GM12878 (cell line): Measurements from ENCODE around the gene EEF2KMT. TPM values are rescaled to one million over a fixed set of nuclear protein-coding genes. Genes with fewer than 3 reads are reported as not detected.

ENCODE experiments used
- ATF7 ChIP-seq: fragments of 450-650 bp; IDR thresholded peaks from 2 replicates; pipeline ENCODE4 v1.6.1; 2016; ENCODE audit warnings: low read depth, mild to moderate bottlenecking
- EED ChIP-seq: sonication (generic); IDR thresholded peaks from 2 replicates; pipeline ENCODE4 v1.6.1; 2016; ENCODE audit warnings: antibody characterized with exemption, low read depth
- GATAD2B ChIP-seq: fragments of 450-650 bp; conservative IDR thresholded peaks from 2 replicates; pipeline ENCODE4 v1.6.1; 2017; ENCODE audit warnings: low read depth, mild to moderate bottlenecking, moderate library complexity
- IKZF1 ChIP-seq: fragments of 450-650 bp; conservative IDR thresholded peaks from 2 replicates; pipeline ENCODE4 v1.6.1; 2017; ENCODE audit warnings: antibody characterized with exemption, mild to moderate bottlenecking
- JUNB ChIP-seq: IDR thresholded peaks from 2 replicates; pipeline ENCODE4 v1.6.1; 2016; ENCODE audit warnings: antibody characterized with exemption, mild to moderate bottlenecking
- KLF5 ChIP-seq: fragments of 450-650 bp; IDR thresholded peaks from 2 replicates; pipeline ENCODE4 v1.6.1; 2014; ENCODE audit warnings: mild to moderate bottlenecking; ENCODE audit not compliant: partially characterized antibody
- MTA3 ChIP-seq: IDR thresholded peaks from 2 replicates; pipeline ENCODE4 v1.6.1; 2012; ENCODE audit warnings: low read length, inconsistent platforms, borderline replicate concordance
- MYC ChIP-seq: IDR thresholded peaks from 2 replicates; pipeline ENCODE4 v1.6.1; 2011; ENCODE audit warnings: mild to moderate bottlenecking, low read length, moderate library complexity, inconsistent platforms; ENCODE audit not compliant: insufficient read depth, insufficient replicate concordance, insufficient read length, severe bottlenecking
- PAX5 ChIP-seq: IDR thresholded peaks from 2 replicates; pipeline ENCODE4 v1.6.1; 2011; ENCODE audit warnings: low read depth, low read length, borderline replicate concordance
- POLR2A ChIP-seq: IDR thresholded peaks from 2 replicates; pipeline ENCODE4 v1.6.1; 2011; ENCODE audit warnings: low read depth, mild to moderate bottlenecking, low read length
- POLR2AphosphoS2 ChIP-seq: IDR thresholded peaks from 2 replicates; pipeline ENCODE4 v1.6.1; 2011; ENCODE audit warnings: low read depth, mild to moderate bottlenecking, low read length, improper control_type of control experiment, moderate library complexity
- POLR2AphosphoS5 ChIP-seq: IDR thresholded peaks from 2 replicates; pipeline ENCODE4 v1.6.1; 2011; ENCODE audit warnings: mild to moderate bottlenecking, low read length, inconsistent platforms
- RAD51 ChIP-seq: fragments of 450-650 bp; IDR thresholded peaks from 2 replicates; pipeline ENCODE4 v1.6.1; 2016; ENCODE audit warnings: moderate library complexity, mild to moderate bottlenecking, inconsistent platforms
- RFX5 ChIP-seq: IDR thresholded peaks from 2 replicates; pipeline ENCODE4 v1.6.1; 2011; ENCODE audit warnings: low read depth, low read length, improper control_type of control experiment
- RUNX3 ChIP-seq: IDR thresholded peaks from 2 replicates; pipeline ENCODE4 v1.6.1; 2012; ENCODE audit warnings: low read length, inconsistent platforms
- SP1 ChIP-seq: IDR thresholded peaks from one replicate; pipeline ENCODE4 v1.6.1; 2011; ENCODE audit warnings: low read depth, low read length
- SUPT20H ChIP-seq: IDR thresholded peaks from 2 replicates; pipeline ENCODE4 v1.6.1; 2011; ENCODE audit warnings: low read depth, mild to moderate bottlenecking, low read length, moderate library complexity, borderline replicate concordance; ENCODE audit not compliant: control insufficient read depth
- polyA plus RNA-seq, 11 experiments: library from polyadenylated mRNA; depleted of rRNA in 4 of 11; unstranded in 6 of 11; stranded (reverse) in 5 of 11; fragments of >200 nt; fragmentation: Nextera tagmentation in 4 of 11; fragmentation: Illumina TruSeq in 1 of 11; extraction: Ambion mirVana in 4 of 11; extraction: Trizol in 1 of 11; gene quantifications; 1 replicate in 1 of 11; 2 replicates in 10 of 11; pipeline versions ENCODE4 v1.2.1 to v1.2.3, GENCODE V29; 2011 to 2016; ENCODE audit warnings: inconsistent platforms in 2 of 11, missing spikeins in 2 of 11, low read depth in 1 of 11
- total RNA-seq, 4 experiments: library from RNA; depleted of rRNA in 3 of 4; stranded (reverse); fragments of >200 nt in 3 of 4; fragmentation: Illumina TruSeq in 1 of 4; extraction: Trizol in 1 of 4; gene quantifications; 2 replicates each; pipeline versions ENCODE4 v1.2.1 to v1.2.3, GENCODE V29; 2013 to 2021
- TF ChIP-seq, protein P1 (sequence below): fragments of 450-650 bp; formaldehyde crosslinking; IDR thresholded peaks from 2 replicates; pipeline ENCODE4 v1.4.0; 2020; ENCODE audit warnings: mild to moderate bottlenecking, moderate library complexity
- TF ChIP-seq, protein P2 (sequence below): fragments of 450-650 bp; IDR thresholded peaks from 2 replicates; pipeline ENCODE4 v1.6.1; 2017; ENCODE audit warnings: mild to moderate bottlenecking, moderate library complexity
- TF ChIP-seq, protein P3 (sequence below): fragments of 150-350 bp; IDR thresholded peaks from 2 replicates; pipeline ENCODE4 v1.6.1; 2016; ENCODE audit warnings: low read depth, low read length

The EEF2KMT gene
- total and polyA plus RNA-seq, 10 of the 15 experiments (the other 5 are each of a cell fraction or from before 2014, with no cell fraction given) = 3.8 to 28.1 (median 14.3) TPM

DNA sequence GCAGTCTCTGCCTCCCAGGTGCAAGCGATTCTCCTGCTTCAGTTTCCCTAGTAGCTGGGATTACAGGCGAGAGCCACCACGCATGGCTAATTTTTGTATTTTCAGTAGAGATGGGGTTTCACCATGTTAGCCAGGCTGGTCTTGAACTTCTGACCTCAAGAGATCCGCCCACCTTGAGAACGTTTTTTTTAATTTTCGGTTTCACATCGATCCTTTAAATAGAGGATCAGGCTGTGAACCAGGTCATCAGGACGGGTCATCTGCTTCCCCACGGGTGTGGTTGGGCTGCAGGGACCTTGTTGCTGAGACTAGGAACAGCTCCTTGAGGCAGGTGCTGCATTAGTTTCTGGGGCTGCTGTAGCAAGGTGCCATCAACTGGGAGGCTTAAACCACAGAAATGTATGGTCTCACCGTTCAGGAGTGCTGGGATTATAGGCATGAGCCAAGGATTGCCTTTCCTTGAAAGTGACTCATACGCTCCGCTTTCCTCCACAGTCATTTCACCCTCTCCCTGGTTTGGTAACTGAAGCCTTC lies 55.9 kb downstream of the EEF2KMT start (continued):
- TF ChIP-seq, protein P1, sequence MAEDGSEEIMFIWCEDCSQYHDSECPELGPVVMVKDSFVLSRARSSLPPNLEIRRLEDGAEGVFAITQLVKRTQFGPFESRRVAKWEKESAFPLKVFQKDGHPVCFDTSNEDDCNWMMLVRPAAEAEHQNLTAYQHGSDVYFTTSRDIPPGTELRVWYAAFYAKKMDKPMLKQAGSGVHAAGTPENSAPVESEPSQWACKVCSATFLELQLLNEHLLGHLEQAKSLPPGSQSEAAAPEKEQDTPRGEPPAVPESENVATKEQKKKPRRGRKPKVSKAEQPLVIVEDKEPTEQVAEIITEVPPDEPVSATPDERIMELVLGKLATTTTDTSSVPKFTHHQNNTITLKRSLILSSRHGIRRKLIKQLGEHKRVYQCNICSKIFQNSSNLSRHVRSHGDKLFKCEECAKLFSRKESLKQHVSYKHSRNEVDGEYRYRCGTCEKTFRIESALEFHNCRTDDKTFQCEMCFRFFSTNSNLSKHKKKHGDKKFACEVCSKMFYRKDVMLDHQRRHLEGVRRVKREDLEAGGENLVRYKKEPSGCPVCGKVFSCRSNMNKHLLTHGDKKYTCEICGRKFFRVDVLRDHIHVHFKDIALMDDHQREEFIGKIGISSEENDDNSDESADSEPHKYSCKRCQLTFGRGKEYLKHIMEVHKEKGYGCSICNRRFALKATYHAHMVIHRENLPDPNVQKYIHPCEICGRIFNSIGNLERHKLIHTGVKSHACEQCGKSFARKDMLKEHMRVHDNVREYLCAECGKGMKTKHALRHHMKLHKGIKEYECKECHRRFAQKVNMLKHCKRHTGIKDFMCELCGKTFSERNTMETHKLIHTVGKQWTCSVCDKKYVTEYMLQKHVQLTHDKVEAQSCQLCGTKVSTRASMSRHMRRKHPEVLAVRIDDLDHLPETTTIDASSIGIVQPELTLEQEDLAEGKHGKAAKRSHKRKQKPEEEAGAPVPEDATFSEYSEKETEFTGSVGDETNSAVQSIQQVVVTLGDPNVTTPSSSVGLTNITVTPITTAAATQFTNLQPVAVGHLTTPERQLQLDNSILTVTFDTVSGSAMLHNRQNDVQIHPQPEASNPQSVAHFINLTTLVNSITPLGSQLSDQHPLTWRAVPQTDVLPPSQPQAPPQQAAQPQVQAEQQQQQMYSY (CRISPR knock-in tag) = no peak
- TF ChIP-seq EED (peak; percentile 60), GATAD2B (no peak), POLR2AphosphoS2 (no peak), RAD51 (no peak), KLF5 (no peak), PAX5 (peak; percentile 73; the same call in 1 of the 2 replicates), SUPT20H (no peak), MTA3 (no peak), RUNX3 (peak; percentile 77), ATF7 (no peak), JUNB (0 out of 2 replicates have a peak, but pooled peaks have one; percentile 10), RFX5 (no peak), SP1 (no peak), IKZF1 (peak; percentile 57), POLR2A (no peak), POLR2AphosphoS5 (no peak), MYC (no peak)
- TF ChIP-seq, protein P2, sequence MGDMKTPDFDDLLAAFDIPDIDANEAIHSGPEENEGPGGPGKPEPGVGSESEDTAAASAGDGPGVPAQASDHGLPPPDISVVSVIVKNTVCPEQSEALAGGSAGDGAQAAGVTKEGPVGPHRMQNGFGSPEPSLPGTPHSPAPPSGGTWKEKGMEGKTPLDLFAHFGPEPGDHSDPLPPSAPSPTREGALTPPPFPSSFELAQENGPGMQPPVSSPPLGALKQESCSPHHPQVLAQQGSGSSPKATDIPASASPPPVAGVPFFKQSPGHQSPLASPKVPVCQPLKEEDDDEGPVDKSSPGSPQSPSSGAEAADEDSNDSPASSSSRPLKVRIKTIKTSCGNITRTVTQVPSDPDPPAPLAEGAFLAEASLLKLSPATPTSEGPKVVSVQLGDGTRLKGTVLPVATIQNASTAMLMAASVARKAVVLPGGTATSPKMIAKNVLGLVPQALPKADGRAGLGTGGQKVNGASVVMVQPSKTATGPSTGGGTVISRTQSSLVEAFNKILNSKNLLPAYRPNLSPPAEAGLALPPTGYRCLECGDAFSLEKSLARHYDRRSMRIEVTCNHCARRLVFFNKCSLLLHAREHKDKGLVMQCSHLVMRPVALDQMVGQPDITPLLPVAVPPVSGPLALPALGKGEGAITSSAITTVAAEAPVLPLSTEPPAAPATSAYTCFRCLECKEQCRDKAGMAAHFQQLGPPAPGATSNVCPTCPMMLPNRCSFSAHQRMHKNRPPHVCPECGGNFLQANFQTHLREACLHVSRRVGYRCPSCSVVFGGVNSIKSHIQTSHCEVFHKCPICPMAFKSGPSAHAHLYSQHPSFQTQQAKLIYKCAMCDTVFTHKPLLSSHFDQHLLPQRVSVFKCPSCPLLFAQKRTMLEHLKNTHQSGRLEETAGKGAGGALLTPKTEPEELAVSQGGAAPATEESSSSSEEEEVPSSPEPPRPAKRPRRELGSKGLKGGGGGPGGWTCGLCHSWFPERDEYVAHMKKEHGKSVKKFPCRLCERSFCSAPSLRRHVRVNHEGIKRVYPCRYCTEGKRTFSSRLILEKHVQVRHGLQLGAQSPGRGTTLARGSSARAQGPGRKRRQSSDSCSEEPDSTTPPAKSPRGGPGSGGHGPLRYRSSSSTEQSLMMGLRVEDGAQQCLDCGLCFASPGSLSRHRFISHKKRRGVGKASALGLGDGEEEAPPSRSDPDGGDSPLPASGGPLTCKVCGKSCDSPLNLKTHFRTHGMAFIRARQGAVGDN = no peak
- TF ChIP-seq, protein P3, sequence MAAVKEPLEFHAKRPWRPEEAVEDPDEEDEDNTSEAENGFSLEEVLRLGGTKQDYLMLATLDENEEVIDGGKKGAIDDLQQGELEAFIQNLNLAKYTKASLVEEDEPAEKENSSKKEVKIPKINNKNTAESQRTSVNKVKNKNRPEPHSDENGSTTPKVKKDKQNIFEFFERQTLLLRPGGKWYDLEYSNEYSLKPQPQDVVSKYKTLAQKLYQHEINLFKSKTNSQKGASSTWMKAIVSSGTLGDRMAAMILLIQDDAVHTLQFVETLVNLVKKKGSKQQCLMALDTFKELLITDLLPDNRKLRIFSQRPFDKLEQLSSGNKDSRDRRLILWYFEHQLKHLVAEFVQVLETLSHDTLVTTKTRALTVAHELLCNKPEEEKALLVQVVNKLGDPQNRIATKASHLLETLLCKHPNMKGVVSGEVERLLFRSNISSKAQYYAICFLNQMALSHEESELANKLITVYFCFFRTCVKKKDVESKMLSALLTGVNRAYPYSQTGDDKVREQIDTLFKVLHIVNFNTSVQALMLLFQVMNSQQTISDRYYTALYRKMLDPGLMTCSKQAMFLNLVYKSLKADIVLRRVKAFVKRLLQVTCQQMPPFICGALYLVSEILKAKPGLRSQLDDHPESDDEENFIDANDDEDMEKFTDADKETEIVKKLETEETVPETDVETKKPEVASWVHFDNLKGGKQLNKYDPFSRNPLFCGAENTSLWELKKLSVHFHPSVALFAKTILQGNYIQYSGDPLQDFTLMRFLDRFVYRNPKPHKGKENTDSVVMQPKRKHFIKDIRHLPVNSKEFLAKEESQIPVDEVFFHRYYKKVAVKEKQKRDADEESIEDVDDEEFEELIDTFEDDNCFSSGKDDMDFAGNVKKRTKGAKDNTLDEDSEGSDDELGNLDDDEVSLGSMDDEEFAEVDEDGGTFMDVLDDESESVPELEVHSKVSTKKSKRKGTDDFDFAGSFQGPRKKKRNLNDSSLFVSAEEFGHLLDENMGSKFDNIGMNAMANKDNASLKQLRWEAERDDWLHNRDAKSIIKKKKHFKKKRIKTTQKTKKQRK = no peak
